HL-60 (cell line): ENCODE data around the gene OR2L13.

Experiments
- DNase-seq, 2 experiments: peaks; one replicate each; pipeline ENCODE4 v3.0.0-alpha.2; 2010 to 2020; ENCODE audit warnings: low read depth in 1 of 2, low spot score in 1 of 2
- H3K27ac ChIP-seq: fragments of 250-450 bp; sonication (Bioruptor Pico); replicated peaks from 2 replicates; pipeline ENCODE4 v1.5.1; 2020; ENCODE audit warnings: mild to moderate bottlenecking, moderate library complexity
- H3K27me3 ChIP-seq: fragments of 250-450 bp; sonication (Bioruptor Pico); 2 replicates; pipeline ENCODE4 v1.5.1; 2021; ENCODE audit warnings: mild to moderate bottlenecking, moderate library complexity; ENCODE audit not compliant: insufficient read depth, poor library complexity, severe bottlenecking
- H3K4me3 ChIP-seq: replicated peaks from 2 replicates; pipeline ENCODE4 v1.5.1; 2011; ENCODE audit warnings: mild to moderate bottlenecking, control low read depth, low read length; ENCODE audit not compliant: insufficient read depth
- GABPA ChIP-seq: IDR thresholded peaks from 2 replicates; pipeline ENCODE4 v1.6.1; 2012; ENCODE audit warnings: low read depth
- POLR2AphosphoS5 ChIP-seq: IDR thresholded peaks from 2 replicates; pipeline ENCODE4 v1.6.1; 2012; ENCODE audit warnings: low read depth
- SPI1 ChIP-seq: IDR thresholded peaks from 2 replicates; pipeline ENCODE4 v1.6.1; 2012; ENCODE audit warnings: low read depth, mild to moderate bottlenecking, borderline replicate concordance
- TF ChIP-seq, protein P1 (sequence below): IDR thresholded peaks from one replicate; pipeline ENCODE4 v1.5.1; 2011; ENCODE audit warnings: low read length, control low read depth, inconsistent platforms; ENCODE audit not compliant: insufficient read depth
- TF ChIP-seq, protein P2 (sequence below): IDR thresholded peaks from 2 replicates; pipeline ENCODE4 v1.6.1; 2012; ENCODE audit warnings: low read depth; ENCODE audit not compliant: insufficient replicate concordance

Gene OR2L13

DNA sequence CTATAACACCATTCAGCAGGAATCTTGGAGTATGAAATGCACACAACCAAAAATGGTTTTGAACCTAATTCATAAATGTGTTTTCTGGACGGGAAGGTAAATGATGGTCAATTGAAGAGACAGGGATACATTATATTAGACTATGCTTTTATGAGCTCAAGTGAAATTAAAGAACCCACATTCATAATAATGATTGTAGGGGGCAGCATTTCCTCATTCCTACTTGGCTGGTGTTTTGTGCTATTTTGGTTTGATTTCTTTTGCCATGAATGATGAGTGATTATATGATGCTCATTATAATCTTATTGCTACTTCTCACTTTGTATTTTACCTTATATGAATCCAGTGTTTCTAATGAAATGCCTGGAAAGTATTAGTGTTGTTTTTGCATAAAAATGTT, 48.0 kb upstream of the OR2L13 start:
- TF ChIP-seq POLR2AphosphoS5 (no peak), SPI1 (no peak)
- TF ChIP-seq, protein P1, sequence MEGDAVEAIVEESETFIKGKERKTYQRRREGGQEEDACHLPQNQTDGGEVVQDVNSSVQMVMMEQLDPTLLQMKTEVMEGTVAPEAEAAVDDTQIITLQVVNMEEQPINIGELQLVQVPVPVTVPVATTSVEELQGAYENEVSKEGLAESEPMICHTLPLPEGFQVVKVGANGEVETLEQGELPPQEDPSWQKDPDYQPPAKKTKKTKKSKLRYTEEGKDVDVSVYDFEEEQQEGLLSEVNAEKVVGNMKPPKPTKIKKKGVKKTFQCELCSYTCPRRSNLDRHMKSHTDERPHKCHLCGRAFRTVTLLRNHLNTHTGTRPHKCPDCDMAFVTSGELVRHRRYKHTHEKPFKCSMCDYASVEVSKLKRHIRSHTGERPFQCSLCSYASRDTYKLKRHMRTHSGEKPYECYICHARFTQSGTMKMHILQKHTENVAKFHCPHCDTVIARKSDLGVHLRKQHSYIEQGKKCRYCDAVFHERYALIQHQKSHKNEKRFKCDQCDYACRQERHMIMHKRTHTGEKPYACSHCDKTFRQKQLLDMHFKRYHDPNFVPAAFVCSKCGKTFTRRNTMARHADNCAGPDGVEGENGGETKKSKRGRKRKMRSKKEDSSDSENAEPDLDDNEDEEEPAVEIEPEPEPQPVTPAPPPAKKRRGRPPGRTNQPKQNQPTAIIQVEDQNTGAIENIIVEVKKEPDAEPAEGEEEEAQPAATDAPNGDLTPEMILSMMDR: no peak
- TF ChIP-seq, protein P2, sequence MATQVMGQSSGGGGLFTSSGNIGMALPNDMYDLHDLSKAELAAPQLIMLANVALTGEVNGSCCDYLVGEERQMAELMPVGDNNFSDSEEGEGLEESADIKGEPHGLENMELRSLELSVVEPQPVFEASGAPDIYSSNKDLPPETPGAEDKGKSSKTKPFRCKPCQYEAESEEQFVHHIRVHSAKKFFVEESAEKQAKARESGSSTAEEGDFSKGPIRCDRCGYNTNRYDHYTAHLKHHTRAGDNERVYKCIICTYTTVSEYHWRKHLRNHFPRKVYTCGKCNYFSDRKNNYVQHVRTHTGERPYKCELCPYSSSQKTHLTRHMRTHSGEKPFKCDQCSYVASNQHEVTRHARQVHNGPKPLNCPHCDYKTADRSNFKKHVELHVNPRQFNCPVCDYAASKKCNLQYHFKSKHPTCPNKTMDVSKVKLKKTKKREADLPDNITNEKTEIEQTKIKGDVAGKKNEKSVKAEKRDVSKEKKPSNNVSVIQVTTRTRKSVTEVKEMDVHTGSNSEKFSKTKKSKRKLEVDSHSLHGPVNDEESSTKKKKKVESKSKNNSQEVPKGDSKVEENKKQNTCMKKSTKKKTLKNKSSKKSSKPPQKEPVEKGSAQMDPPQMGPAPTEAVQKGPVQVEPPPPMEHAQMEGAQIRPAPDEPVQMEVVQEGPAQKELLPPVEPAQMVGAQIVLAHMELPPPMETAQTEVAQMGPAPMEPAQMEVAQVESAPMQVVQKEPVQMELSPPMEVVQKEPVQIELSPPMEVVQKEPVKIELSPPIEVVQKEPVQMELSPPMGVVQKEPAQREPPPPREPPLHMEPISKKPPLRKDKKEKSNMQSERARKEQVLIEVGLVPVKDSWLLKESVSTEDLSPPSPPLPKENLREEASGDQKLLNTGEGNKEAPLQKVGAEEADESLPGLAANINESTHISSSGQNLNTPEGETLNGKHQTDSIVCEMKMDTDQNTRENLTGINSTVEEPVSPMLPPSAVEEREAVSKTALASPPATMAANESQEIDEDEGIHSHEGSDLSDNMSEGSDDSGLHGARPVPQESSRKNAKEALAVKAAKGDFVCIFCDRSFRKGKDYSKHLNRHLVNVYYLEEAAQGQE: no peak

DNA sequence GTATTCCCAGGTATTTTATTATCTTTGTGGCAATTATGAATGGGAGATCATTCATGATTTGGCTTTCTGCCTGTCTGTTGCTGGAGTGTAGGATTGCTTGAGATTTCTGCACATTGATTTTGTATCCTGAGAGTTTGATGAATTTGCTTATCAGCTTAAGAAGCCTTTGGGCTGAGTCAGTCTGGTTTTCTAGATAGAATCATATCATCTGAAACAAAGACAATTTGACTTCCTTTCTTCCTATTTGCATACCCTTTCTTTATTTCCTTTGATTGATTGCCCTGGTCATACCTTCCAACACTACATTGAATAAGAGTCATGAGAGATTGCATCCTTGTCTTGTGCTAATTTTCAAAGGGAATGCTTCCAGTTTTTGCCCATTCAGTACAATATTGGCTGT, 40.3 kb upstream of the OR2L13 start:
- TF ChIP-seq SPI1: no peak
- TF ChIP-seq POLR2AphosphoS5: no peak
- no peak for TF ChIP-seq GABPA
- TF ChIP-seq, protein P2: no peak
- TF ChIP-seq, protein P1: no peak
- Histone ChIP-seq H3K27ac (no peak overlapping the region), H3K4me3 (no peak overlapping the region), H3K27me3 (no peaks in the 10 kb centered on the region)
- DNase-seq: no peak

More for the DNA sequence above, 48.0 kb upstream of the OR2L13 start:
- H3K4me3 ChIP-seq: no peak overlapping the region
- no peak for DNase-seq
- no peak overlapping the region for H3K27ac ChIP-seq
- H3K27me3 ChIP-seq: no peaks in the 10 kb centered on the region

DNA sequence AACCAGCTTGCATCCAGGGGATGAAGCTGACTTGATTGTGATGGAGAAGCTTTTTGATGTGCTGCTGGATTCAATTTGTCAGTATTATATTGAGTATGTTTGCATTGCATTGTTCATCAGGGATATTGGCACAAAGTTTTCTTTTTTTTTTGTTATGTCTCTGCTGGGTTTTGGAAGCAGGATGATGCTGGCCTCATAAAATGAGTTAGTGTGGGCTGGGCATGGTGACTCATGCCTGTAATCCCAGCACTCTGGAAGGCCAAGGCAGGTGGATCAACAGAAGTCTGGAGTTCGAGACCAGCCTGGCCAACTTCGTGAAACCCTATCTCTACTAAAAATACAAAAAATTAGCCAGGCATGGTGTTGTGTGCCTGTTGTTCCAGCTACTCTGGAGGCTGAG, 39.7 kb upstream of the OR2L13 start:
- no peak overlapping the region for H3K27ac ChIP-seq
- no peak for DNase-seq
- no peak overlapping the region for H3K4me3 ChIP-seq
- H3K27me3 ChIP-seq: no peaks in the 10 kb centered on the region
- TF ChIP-seq SPI1 (no peak), GABPA (no peak), POLR2AphosphoS5 (no peak)
- TF ChIP-seq, protein P2: no peak
- TF ChIP-seq, protein P1: no peak
